HG03457 (cell line): Measurements from ENCODE around the gene MYO9A.
"Not testable (repeated sequence)": the region's sequence is repeated elsewhere in the genome, so short reads cannot be mapped to it uniquely, and the experiment has no call there.

Experiments
- ATAC-seq: cut with Tn5 transposase; IDR thresholded peaks from one replicate; pipeline ENCODE4 v1.9.1; 2021; ENCODE audit warnings: moderate number of reproducible peaks; ENCODE audit not compliant: unreplicated experiment

The MYO9A gene

DNA sequence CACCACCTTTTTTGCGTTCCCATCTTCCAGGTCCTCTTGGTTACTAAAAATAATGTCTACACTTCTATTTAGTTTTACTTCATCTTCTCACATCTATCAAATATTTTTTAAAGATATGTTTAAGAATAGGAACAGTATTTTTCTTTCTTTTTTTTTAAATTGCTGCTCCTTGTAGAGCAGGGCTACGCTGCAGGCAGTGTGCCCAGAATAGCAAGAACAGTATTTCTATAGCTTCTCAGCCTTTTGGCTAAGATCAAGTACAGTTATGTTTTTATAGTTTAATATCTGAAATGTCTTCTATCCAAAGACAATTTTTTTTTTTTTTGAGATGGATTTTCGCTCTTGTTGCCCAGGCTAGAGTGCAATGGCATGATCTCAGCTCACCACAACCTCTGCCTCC, 73.0 kb downstream of the MYO9A start:
- ATAC-seq: no peak

DNA sequence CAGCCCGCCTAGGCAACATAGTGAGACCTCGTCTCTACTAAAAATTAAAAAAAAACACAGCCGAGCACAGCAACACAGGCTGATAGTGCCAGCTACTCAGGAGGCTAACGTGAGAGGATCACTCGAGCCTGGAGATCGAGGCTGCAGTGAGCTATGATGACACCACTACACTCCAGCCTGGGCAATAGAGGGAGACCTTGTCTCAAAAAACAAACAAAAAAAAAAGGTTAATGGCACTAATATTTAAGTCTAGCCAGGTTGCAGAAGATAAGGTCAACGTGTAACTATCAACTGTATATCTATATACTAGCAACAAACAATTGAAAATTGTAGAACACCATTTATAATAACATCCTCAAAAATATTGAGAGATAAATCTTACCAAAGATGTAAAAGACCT, 75.1 kb downstream of the MYO9A start:
- ATAC-seq: no peak

DNA sequence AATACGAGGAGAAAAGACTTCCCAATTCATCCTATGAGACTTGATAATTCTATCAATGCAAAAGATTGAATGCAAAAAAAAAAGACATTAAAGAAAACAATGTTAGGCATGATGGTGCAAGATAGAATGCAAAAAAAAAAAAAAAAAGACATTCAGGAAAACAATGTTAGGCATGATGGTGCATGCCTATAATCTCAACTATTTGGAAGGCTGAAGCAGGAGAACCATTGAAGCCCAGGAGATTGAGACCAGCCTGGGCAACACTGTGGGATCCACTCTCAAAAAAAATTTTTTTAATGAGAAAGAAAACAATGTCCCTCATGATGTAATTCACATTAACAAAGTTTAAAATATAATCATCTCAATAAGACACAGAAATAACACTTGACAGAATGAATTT, 75.9 kb downstream of the MYO9A start:
- ATAC-seq: no peak

DNA sequence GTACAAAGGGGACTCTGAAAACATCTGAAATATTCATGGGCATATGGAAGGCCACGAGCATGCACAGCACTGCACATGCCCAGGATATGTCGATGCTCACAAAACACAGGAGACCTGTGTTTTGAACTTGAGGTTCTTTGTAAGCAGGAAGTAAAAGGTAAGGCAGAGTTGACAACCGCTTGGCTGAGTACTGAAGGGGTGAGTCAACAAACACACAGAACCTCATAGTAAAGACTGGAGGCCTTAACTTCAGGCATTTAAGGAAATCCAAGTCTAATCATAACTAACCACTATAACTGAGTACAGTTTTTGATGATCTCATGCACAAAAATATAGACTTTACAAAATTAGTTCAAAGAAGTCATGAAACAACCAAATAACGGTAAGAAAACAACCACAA, 80.6 kb downstream of the MYO9A start:
- no peak for ATAC-seq

DNA sequence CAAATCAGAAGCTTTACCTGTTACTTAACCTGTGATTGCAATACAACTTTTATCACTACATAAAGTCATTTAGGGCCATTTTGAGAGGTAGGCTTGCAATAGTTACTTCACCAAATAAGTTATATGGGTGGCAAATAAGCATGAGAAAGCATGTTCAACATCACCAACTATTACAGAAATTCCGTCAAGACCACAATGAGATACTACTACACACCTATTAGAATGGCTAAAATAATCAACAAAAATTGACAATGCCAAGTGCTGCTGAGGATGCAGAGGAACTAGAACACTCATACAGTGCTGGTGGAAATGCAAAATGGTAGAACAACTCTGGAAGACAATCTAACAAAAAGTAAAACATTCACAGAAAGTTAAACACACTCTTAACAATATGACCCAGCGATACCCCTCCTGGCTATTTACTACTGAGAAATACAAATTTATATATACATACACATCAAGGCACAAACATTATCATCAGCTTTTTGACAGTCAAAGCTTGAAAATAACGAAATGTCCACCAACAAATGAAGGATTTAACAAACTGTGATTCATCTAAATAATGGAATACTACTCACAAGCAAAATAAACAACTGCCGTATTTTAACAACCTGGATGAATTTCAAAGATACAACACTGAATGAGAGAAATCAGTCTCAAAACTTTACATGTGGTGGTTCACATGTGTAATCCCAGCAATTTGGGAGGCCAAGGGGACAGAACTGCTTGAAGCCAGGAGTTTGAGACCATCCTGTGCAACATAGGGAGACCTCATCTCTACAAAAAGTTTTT, 82.9 kb downstream of the MYO9A start:
- ATAC-seq: no peak

DNA sequence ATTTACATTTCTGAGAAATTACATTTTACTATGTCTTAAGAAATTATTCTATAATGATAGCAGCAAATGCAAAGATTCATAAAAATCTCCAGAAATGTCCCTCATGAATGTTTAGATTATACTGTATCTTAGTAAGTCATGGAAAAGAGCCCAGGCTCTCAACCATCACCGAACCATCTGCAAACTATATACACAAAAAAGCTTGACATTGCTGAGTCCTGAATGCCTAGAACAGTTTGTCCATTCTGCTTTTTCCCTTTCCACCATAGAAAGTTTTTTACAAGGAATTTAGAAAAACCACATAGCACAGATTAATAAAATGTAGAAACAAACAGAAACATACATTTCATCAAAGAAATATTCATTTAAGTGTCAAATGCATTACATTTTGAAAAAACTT, 83.6 kb downstream of the MYO9A start:
- no peak for ATAC-seq

DNA sequence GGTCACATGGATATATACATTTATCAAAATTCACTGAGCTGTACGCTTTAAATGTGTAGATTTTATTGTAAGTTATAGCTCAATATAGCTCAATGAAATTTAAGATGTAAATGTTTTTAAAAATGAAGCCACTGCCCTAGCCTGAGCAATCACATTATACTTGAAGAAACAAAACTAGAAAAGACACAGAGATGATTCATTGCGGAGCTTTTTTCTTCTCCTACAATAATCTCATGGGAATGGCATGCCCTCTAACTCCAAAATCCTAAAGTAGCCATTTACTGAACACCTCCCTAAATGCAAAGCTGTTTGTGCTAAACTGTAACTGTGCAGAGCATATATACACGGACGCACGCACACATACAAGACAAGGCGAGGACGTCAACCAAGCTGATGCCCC, 84.2 kb downstream of the MYO9A start:
- ATAC-seq: no peak

DNA sequence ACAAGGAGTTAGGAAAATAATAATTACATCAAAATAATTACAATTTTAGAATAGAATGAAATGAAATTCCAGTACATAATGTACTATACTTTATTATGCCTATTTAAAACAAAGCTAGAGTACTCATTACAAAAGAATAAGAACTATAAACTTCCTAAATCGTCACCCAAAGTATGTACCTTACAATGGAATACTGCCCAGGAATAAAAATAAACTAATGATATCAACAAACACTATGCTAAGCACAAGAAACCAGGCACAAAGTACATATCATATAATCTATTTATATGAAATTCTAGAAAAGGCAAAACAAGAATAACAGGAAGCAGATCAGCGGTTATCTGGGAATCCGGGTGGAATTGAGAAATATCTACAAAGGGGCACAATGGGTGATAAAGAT, 84.7 kb downstream of the MYO9A start:
- ATAC-seq: no peak

DNA sequence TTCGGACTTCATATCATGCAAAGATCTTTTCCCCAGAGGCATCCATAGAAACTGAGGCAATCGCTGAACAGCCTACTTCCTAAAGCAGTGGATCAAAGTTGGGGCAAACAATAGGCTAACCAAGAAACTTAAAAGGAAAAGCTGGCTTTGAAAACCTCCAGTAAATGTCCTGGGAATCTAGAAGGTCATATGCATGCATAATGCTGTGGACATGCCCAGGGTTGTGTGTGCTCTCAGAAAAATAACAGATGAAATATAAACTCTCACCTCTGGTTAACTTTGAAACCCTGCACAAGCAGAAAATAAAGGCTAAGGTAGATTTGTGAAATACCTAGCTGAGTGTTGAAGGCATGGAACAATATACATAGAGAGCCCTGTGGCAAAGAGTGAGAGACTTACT, 96.3 kb downstream of the MYO9A start:
- ATAC-seq: no peak

DNA sequence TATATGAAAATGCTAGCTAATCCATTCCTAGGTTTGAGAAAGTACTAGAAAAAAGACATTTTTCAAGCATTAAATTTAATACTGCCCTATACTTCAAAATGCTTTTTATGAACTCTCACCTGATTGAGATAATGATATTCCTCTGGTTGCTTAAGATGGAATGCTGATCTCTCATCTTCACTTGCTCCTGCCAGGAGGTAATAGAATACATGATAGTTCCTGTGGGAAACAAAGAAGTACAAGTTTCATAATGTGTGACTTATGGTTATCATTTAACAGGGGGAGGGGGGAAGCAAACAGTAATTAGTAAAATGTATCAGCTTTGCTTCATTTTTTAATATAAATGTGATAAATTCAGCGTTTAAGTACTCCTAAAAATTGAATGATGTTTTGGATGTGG, 97.2 kb downstream of the MYO9A start:
- ATAC-seq: no peak

DNA sequence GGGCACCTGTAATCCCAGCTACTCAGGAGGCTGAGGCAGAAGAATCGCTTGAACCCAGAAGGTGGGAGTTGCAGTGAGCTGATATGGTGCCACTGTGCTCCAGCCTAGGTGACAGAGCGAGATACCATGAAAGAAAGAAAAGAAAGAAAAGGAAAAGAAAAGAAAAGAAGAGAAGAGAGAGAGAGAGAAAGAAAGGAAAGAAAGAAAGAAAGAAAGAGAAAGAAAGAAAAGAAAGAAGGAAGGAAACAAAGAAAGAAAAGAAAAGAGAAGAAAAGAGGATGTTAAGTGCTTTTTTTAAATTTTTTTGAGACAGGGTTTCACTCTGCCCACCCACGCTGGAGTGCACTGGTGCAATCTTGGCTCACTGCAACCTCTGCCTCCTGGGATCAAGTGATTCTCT, 103.4 kb downstream of the MYO9A start:
- not testable (repeated sequence) for ATAC-seq

DNA sequence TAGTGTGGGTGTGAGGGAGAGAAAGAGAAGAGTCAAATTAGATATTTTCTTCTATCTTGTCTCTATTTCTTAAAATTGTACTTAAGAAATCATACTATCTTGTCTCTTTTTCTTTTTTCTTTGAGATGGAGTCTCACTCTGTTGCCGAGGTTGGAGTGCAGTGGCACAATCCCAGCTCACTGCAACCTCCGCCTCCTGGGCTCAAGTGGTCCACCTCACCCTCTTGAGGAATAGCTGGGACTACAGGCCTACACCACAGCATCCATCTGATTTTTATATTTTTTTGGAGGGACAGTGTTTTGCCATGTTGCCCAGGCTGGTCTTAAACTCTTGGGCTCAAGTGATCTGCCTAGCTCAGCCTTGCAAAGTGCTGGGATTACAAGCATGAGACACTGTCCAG, 104.2 kb downstream of the MYO9A start:
- no peak for ATAC-seq

DNA sequence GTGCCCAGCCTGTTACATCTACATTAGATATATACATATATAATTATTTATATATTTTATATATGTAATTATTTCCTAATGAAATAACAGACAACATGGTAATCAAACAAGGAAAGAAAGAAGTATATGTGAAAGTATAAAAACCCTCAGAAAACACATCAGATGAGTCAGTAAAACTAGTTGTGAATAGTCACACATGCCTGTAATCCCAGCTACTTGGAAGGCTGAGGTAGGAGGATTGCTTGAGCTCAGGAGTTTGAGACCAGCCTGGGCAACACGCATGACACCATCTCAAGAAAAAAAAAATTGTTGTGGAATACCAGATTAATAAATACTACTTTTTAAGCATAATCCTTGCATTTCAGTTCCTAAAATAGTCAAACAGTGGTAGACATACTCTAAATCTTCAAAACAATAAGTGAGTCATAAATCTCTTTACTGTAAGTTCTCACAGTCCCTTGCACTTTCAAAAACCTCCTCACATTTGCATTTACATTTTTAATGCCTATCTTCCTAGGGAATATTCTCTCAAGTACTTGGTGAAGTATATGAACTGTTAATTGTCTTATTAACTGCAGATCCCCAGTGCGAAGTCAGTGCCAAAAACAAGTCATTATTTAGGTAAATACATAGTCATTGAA, 106.5 kb downstream of the MYO9A start:
- ATAC-seq: no peak

DNA sequence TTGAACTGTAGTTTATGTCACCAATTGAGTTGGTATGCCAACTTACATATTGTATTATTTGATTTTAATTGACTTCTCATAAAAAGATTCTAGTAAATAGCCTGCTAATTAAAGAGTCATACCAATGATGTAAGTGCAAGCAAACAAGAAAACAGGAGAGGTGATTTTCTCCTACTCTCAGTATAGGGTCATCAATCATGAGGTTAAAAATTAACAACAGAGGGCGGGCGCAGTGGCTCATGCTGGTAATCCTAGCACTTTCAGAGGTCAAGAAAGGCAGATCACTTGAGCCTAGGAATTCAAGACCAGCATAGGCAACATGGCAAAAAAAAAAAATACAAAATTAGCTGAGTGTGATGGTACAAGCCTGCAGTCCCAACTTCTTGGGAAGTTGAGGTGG, 108.7 kb downstream of the MYO9A start:
- no peak for ATAC-seq

DNA sequence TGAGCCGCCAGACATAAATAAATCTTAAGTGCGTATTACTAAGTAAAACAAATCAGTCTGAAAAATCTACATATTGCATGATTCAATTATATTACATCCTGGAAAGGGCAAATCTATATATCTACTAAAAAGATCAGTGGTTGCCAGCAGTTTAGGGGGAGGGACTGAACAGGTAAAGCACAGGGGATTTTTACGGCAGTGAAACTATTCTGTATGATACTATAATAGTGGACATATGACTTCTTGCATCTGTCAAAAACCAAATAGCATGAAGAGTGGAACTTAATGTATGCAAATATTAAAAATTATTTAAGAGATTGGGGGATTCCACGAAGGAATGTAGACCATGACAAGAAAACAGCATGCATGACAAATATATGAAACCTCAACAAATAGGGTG, 111.6 kb downstream of the MYO9A start:
- ATAC-seq: no peak

DNA sequence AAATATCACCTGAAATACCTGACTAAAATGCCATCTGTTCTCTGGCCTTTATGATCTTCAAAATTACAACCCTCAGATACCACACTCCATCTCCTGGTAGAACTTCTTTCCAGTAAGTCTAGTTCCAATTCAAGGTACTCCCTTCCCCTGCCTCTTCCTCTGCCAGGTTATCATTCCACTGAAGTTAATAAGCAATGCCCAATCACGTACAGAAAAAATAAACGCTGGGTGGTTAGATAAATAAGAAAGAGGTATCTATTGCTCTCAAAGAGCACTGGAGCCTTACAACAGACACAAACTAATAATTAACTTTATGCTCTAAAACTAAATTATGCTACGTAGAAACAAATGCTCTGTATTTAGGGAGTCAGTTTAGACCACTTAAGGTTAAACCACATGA, 112.5 kb downstream of the MYO9A start:
- ATAC-seq: no peak

DNA sequence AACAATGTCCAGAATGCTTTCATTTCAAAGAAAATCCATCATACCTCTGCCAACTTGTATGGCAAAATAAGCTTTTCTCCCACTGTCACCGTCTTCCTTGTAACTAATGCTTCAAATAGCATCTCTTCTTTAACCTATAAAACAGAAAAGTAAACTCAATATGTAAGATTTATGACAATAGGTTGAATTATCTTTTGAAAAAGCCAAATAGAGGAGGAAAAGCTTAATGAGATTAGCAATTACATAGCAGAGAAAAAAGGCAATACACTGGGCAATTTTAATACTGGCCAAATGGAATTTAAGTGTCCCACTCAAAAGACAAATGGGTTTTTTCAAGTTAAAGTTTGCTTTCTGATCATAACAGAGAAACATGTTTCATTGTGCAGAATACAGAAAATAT, 118.1 kb downstream of the MYO9A start:
- no peak for ATAC-seq

DNA sequence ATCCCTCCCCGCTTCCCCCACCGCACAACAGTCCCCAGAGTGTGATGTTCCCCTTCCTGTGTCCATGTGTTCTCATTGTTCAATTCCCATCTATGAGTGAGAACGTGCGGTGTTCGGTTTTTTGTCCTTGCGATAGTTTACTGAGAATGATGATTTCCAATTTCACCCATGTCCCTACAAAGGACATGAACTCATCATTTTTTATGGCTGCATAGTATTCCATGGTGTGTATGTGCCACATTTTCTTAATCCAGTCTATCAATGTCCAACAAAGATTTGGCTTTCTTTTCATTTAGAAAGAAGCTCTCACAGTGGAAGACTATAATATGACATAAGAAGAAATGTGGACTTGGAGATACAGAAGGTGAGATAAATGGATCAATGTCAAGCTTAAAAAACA, 119.2 kb downstream of the MYO9A start:
- ATAC-seq: not testable (repeated sequence)

DNA sequence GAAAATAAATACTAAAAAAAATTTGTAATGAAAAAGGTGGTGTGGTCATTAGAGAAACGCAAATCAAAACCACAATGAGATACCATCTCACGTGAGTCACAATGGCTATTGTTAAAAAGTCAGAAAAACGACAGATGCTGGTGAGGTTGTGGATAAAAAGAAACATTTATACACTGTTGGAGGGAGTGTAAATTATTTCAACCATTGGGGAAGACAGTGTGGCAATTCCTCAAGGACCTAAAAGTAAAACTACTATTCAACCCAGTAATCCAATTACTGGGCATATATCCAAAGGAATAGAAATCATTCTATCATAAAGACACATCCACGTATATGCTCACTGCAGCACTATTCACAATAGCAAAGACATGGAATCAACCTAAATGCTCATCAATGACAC, 120.3 kb downstream of the MYO9A start:
- no peak for ATAC-seq

DNA sequence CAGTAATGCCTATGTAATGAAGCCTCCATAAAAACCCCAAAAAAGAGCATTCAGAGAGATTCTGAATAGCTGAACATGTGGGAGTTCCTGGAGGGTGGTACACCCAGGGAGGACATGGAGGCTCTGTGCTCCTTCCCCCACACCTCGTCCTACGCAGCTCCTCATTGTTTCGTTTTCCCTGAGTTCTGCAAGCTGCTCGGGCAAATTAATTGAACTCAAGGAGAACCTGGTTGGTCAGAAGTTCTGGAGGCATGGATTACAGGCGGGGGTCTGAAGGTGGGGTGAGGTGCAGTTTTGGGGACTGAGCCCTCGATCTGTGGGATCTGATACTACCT, 142.2 kb downstream of the MYO9A start:
- no peak for ATAC-seq

DNA sequence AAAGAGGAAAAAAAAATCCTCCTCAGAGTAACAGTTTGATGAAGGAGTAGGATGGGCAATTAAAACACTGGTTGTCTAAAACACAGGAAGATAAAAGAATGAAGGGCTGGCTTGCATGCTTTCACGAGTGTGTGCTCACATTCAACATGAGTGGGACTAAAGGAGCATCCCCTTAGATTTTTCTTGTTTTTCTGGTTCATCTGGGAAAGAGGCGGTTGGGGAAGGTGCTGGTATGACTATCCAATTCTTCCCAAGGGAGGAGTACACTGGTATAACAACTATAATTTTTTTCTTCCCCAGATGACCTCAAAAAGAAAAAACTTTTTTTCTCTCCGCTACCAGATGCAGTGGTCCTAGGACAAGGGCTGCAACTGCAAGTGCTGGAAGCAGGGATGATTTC, 143.7 kb downstream of the MYO9A start:
- ATAC-seq: no peak

DNA sequence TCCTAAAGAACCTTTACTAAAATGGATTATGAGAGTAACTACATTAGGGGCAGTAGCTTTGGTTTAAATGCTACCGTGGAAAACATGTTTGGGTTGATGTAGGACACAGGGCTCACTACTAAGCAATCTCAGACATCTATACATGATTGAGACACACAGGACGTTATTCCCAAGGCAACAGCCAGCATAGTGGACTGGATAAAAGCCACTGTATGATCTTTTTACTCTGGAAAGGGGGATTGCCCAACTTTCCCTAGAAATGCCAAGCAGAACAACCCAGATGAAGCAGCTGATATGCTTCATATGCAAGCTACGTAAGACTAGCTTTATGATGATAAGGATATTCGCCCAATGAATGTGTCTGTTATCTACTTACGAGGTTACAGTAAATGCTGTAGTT, 144.6 kb downstream of the MYO9A start:
- ATAC-seq: no peak

DNA sequence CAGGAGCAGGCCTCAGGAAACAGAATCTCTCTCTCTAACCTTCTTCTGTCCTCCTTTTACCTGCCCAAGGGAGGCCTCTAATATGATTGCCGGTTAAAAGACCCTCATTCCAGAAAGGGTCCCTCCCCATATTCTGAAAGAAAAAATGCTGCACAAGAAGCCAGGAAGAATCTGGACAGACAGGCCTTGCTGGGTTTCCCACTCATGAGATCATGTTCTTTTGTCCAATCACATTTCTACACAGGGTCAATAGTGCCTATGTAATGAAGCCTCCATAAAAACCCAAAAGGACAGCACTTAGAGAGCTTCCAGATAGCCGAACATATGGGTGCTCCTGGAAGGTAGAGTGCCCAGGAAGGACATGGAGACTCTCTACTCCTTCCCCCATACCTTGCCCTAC, 146.0 kb downstream of the MYO9A start:
- no peak for ATAC-seq
